NCI-H2081 treated with DMSO at 0.1 percent for 48 hours (cell line): ENCODE data around the gene DENND2D.

Experiments used
- DNase-seq: peaks from one replicate; lab custom pipeline; 2025; lab: John Stamatoyannopoulos, UW

The DENND2D gene

GRCh38 chr1:111199881-111200801 lies at the start of gene DENND2D:
TSS of gene DENND2D (minus strand) at chr1:111200646. CDS start at chr1:111200459, 187 bp downstream.
- DNase-seq: no peak

GRCh38 chr1:111249960-111250359 lies 49.5 kb upstream of the DENND2D start:
- no peak for DNase-seq

- DNase-seq: no peak
Observed at GRCh38 chr1:111247125-111247838, 46.8 kb upstream of the DENND2D start.

DNA sequence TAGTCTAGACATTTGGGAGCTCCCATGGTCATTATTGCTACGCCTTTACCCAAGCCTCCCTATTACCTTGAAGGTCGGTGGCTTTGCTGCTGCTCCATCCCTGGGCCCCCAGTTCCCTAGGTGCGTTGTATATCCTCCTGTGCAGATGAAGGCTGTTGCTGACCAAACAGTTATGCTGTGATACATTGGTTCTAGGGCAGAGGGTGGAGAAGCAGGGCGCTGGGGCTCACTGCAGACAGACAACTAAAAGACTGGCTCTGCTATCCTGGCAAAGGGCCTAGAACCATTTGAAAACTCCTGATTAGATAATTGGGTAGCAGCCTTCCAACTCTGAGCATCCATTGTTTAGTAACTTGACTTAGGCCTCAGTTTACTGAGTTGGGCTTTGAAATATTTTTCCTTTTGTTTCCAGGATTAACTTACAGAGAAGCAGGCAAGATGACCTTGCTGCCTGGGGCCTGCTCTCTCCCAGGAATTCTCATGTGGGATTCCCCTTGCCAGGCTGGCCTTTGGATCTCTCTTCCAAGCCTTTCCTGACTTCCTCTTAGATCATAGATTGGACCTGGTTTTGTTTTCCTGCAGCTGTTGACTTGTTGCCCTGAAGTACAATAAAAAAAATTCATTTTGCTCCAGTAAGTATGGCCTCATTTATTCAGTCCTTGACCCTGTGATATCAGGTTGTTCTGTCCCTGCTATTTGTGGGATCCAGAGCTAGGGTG lies 42.5 kb upstream of the DENND2D start:
- no peak for DNase-seq

DNA sequence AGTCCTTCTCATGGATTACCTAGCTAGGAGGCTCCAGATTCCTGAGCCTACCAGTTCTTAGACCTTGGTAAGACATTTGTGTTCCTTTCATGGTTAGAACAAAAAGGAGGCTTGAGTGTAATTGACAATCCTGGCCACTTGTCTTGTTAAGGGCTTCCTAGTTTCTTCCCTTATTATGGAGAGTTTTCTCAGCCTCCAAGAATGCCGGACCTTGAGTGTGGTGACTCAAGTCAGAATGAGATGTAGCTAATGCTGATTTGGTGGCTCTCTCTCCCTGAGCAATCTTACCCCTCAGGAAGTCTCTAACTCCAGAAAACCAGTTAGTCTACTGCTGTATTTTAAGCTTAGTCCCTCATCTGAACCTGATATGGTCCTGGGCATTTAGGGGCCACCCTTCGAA lies 41.4 kb upstream of the DENND2D start:
- no peak for DNase-seq

- no peak for DNase-seq
Observed at GRCh38 chr1:111238056-111238795, 37.8 kb upstream of the DENND2D start.

- DNase-seq: no peak
Observed at GRCh38 chr1:111236806-111237205, 36.4 kb upstream of the DENND2D start.

GRCh38 chr1:111236379-111236778 lies 35.9 kb upstream of the DENND2D start:
- DNase-seq: no peak

- no peak for DNase-seq
Observed at GRCh38 chr1:111234866-111235265, 34.4 kb upstream of the DENND2D start.

GRCh38 chr1:111234258-111234657 lies 33.8 kb upstream of the DENND2D start:
- DNase-seq: no peak

DNA sequence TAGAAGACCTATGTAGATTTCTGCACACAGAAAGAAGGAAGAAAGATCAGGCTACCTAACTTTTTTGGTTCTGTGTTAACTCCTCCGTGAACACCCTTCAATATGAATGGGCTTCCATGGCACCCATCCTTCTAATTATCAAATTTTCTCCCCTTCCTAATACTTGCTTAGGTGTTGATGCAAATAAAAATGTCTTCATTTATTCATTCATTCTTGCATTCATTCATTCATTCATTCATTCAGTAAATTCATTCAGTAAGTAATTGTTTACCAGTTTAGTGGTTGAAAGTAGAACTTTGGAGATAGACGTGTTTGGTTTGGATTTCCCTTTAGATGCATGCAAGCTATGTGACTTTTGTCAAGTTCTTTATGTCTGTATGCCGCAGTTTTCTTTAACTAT lies 31.7 kb upstream of the DENND2D start:
- no peak for DNase-seq

- DNase-seq: no peak
Observed at GRCh38 chr1:111228748-111229126, 28.3 kb upstream of the DENND2D start.

DNA sequence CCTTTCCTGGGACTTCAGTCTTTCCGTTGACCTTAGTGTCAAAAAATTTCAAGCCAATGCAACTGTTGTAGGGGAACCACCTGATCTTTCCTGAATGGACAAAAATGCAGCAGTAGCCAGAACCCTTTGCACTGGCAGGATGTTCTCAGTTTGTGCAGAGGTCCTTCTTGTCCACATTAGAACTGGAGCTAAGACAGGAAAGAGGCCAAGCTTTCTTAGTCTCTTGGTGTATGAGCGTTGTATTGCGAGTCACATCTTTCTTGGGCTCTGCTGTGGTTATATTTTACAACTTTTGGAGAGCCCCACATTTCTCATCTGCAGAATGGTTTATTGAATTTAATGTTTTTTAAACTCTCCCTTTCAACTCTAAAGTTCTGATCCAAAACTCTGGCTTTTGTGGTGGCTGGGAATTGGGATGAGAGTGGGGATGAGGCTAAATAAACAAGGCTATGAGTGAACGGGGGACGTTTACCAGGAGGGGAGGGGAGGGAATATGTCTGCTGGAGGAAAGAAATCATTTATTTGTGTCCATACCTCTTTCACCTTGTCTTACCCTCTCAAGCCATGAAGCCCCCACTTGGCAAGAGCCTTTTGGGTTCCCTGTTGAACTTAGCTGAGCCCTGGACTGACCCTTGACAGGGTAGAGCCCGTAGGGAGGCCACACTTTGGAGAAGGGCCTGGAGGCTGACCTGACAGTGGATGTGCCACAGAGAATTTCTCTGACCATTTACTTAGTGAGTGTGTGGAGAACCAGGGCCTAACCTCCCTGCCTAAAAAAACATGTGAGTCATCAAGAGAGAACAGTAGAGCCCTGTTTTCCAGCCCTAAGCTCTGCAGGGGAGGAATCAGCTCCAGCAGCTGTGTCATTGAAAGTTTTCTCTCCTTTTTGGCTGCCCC lies 27.7 kb upstream of the DENND2D start:
- no peak for DNase-seq

DNA sequence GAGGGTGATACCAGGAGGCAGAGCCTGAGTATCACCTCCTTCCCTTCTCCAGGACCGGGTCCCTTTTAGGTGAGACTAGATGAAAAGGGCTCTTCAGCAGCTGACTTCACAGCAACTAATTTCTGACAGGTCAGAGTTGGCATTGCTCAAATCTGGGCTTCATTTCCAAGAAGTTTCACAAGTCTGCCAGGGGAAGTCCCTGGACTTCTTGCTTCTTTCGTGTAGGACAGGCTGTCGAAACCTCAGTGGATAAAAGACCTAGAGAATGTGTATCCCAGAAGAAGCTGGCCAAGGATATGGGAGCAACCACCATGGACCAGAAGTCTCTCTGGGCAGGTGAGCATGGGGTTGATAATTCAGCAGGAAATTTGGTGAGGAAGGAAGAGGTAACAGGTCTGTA lies 27.0 kb upstream of the DENND2D start, which contains the start of gene CHI3L2:
TSS of gene CHI3L2 (plus strand) at position 280 of the 400 bp plus-strand sequence. CDS start at position 297, 17 bp downstream.
- DNase-seq: no peak

- no peak for DNase-seq
Observed at GRCh38 chr1:111225717-111226400, 25.4 kb upstream of the DENND2D start.

DNA sequence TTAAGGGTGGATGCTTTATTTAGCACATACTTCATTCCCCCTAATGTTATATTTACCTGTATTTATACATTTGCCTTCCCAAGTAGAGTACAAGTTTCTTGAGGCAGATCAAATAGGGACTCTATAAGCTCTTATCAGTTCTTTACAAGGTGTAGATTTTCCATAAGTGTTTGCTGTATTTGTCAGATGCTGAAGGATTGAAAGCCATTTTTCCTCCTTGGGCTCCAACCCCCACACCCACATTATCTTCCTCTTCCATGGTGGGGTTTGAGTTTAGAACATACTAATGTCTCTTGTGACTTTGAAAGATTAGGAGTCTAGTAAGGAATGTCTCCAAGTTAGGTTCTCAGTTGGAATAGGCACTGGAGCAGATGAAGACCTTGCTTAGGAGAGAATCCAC lies 24.6 kb upstream of the DENND2D start:
- no peak for DNase-seq

GRCh38 chr1:111223126-111223685 lies 22.8 kb upstream of the DENND2D start:
- DNase-seq: no peak

DNA sequence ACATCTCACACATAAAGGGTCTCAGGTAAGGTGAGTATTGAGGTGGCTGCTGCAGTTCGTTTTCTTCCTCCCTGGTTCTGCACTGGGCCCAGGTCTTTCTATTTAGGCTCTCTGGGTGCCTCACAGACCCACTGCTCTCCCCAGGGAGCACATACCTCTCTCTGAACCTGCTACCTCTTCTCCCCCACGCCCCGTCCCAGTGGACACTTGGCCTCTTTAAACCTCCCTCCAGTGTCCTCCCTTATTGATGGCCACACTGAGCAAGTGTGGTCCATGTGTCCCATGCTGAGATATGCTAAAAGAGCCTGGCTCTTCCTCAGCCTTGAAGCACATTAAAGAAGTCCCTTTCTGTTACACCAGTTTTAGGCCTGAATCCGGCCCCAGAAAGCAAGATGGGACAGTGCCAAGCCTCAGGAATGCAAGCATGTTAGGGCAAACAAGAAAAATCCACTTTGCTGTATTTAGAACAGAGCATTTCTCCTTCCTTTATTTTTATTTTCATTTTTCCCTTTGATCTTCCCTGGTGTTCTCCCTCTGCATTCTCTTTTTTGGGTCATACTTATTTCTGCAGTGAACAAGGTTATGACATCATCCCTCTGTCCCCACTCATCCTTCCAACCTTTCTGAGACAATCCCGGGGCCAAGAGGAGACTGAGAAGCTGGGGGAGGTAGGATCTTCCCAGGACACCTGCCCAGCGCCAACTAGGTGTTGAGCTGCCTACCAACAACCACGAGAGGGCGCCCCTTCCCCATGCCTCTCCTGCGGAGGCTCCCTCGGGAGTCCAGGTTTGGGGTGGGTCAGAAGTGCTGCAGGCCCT lies 22.1 kb upstream of the DENND2D start:
- no peak for DNase-seq
